GM18505 (cell line): ENCODE measurements around the gene TRIM9.
"Not testable (repeated sequence)": the region's sequence is repeated elsewhere in the genome, so short reads cannot be mapped to it uniquely, and the experiment has no call there.

Experiments used
- ATAC-seq: cut with Tn5 transposase; IDR thresholded peaks from one replicate; pipeline ENCODE4 v1.9.1; 2021; ENCODE audit not compliant: unreplicated experiment
- POLR2A ChIP-seq: IDR thresholded peaks from 4 replicates; pipeline ENCODE4 v1.6.1; 2011; ENCODE audit warnings: borderline replicate concordance; ENCODE audit not compliant: insufficient read depth, insufficient read length; ENCODE audit errors: extremely low read depth

The TRIM9 gene

GRCh38 chr14:50997712-50998111 is 97.2 kb downstream of the TRIM9 start:
- no peak for ATAC-seq
- TF ChIP-seq POLR2A: no peak

DNA sequence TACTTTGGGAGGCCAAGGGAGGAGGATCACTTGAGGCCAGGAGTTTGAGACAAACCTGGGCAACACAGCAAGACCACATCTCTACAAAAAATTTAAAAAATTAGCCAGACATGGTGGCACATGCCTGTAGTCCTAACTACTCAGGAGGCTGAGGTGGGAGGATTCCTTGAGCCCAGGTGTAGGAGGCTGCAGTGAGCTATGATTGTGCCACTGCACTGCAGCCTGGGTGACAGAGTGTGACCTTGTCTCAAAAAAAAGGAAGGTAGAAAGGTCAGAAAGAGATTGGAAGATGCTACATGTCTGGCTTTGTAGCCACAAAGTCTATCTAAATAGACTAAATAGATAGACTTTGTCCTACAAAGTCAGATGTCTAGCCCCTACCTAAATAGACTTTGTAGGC is 100.7 kb downstream of the TRIM9 start:
- not testable (repeated sequence) for ATAC-seq

GRCh38 chr14:50985859-50986331 is 109.0 kb downstream of the TRIM9 start:
- no peak for ATAC-seq
- TF ChIP-seq POLR2A: no peak

- ATAC-seq: no peak
- TF ChIP-seq POLR2A: no peak
These were observed 109.6 kb downstream of the TRIM9 start for GRCh38 chr14:50985124-50985858.

GRCh38 chr14:50984036-50984710 is 110.7 kb downstream of the TRIM9 start:
- no peak for TF ChIP-seq POLR2A
- ATAC-seq: no peak

GRCh38 chr14:50979941-50980850 is 114.7 kb downstream of the TRIM9 start:
- ATAC-seq: no peak
- TF ChIP-seq POLR2A: no peak

DNA sequence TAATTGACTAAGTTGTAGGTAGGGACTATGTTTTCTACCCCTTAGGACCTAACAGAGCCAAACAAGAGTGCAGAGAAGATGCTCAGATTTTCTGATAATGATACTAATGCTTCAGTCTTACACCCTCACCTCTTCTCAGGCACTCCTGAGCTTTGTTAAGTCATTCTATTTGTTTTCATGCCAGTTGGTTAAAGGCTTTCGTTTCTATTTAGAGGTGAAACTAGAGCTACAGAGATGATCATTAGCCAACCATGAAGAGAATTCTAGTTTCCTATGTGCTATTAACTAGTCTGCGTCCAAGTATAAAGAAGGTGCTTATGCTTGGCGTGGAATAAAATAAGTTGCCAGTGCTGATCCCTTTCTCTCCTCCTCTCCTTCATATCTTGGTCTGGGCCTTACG is 116.0 kb downstream of the TRIM9 start:
- no peak for TF ChIP-seq POLR2A
- ATAC-seq: peak; percentile 83

DNA sequence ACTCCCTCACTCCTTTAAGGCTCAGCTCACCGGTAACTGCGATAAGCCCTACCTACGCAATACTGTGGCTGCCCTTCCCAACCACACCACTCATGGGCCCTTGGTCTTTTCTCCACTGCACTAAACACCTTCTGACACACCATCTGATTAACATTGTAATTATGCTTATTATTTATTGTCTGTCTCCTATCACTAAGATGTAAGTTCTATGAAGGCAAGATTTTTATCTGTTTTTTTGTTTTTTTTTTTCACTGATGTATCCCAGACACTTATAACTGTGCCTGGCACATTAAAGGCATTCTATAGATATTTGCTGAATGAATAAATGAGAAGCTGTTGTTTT is 116.4 kb downstream of the TRIM9 start:
- ATAC-seq: peak; percentile 11
- TF ChIP-seq POLR2A: no peak

- ATAC-seq: peak; percentile 54
- no peak for TF ChIP-seq POLR2A
These were observed 116.9 kb downstream of the TRIM9 start for GRCh38 chr14:50977863-50978528.

- TF ChIP-seq POLR2A: no peak
- ATAC-seq: no peak
These were observed 120.8 kb downstream of the TRIM9 start for GRCh38 chr14:50974118-50974517.

DNA sequence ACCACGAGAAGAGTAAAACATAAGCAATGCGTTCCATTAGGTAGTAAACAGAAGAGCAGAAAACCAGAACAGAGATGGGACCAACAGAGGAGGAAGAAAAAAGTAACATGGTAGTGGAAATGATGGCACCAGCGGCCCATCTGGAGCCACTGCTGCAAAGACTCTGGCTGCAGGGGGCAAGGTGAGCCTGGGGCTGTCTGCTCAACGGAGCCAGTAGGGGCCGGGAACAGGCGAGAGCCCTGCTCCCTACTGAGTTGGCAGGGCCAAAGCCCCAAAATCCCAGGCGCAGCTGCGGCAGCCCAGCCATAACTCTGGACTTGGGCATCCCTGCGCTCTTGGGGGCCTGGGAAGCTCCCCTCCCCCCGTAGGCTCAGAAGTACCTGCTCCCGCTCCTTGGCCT is 122.2 kb downstream of the TRIM9 start:
- no peak for ATAC-seq
- no peak for TF ChIP-seq POLR2A

- TF ChIP-seq POLR2A: no peak
- no peak for ATAC-seq
These were observed 123.8 kb downstream of the TRIM9 start for GRCh38 chr14:50970886-50971781.
